ENCODE measurements around the gene POLR3C. TPM values are rescaled to one million over a fixed set of nuclear protein-coding genes. Genes with fewer than 3 reads are reported as not detected.

Gene POLR3C
- total and polyA plus RNA-seq, 2 of the 13 experiments (the other 11 are each of a cell fraction or from before 2014, with no cell fraction given) = 15.5 to 24.3 TPM

DNA sequence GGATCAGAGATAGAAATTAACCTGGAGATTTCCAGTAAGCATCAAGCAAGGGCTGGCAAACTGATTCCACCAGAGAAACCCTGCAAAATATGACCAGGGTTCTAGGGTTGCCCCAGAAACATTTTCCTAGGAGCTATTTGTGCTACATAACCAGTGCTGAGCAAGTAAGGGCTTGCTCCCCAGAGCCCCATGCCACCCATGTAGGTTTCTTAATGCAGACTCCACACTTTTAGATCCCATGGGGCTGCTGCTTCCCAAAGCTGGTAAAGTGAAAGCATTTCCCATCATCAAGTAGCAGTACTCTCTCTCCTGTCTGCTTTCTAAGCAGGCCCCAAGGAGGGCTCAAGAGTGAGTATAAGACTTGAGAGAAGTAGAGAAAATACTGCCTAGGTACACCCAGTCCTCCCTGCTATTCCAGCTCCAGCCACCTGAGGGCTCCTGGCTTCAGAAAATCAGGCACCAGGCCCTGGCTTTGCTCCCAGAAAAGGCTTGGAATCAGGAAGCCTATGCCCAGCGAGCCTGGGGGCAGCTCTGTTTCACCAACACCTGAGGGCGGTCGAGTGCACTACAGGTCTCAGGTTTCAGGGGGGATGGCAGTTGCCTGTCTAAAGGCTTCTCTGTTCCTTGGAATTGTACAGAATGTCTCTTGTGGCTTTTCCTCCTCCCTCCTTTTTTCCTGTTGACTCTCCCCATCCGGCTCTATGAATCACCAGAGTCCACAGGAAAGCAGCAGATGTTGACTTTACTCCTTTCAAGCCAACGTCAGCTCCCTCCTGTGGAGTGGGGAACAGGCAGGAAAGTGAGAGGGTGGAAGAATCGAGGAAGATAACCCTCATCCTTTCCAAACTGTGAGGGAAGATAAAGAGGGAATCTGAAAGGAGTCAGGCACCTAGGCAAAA lies 67.8 kb downstream of the POLR3C start (continued):
- TF ChIP-seq, protein P1, sequence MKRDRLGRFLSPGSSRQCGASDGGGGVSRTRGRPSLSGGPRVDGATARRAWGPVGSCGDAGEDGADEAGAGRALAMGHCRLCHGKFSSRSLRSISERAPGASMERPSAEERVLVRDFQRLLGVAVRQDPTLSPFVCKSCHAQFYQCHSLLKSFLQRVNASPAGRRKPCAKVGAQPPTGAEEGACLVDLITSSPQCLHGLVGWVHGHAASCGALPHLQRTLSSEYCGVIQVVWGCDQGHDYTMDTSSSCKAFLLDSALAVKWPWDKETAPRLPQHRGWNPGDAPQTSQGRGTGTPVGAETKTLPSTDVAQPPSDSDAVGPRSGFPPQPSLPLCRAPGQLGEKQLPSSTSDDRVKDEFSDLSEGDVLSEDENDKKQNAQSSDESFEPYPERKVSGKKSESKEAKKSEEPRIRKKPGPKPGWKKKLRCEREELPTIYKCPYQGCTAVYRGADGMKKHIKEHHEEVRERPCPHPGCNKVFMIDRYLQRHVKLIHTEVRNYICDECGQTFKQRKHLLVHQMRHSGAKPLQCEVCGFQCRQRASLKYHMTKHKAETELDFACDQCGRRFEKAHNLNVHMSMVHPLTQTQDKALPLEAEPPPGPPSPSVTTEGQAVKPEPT (CRISPR knock-in tag; IDR thresholded peaks at IDR 0.05; ENCODE audit: low read depth) = 0 out of 2 replicates have a peak, but pooled peaks have one; percentile 0
- TF ChIP-seq SIX1 (CRISPR knock-in tag; IDR thresholded peaks at IDR 0.05; ENCODE audit: borderline replicate concordance) = peak; percentile 99
- TF ChIP-seq EEA1 (CRISPR knock-in tag; IDR thresholded peaks at IDR 0.05; ENCODE audit: borderline replicate concordance) = no peak
- TF ChIP-seq TEAD3 (CRISPR knock-in tag; optimal IDR thresholded peaks at IDR 0.05; ENCODE audit: borderline replicate concordance) = peak; percentile 93
- TF ChIP-seq ZNF670 (CRISPR knock-in tag; IDR thresholded peaks at IDR 0.05; ENCODE audit: borderline replicate concordance) = 0 out of 2 replicates have a peak, but pooled peaks have one; percentile 67
- peak; percentile 59 for TF ChIP-seq ZNF12 (CRISPR knock-in tag; IDR thresholded peaks at IDR 0.05)
- TF ChIP-seq MTA1 (CRISPR knock-in tag; IDR thresholded peaks at IDR 0.05; ENCODE audit: borderline replicate concordance) = no peak
- TF ChIP-seq AKNA (CRISPR knock-in tag; IDR thresholded peaks at IDR 0.05; ENCODE audit: borderline replicate concordance) = no peak
- TF ChIP-seq PHF5A (CRISPR knock-in tag; IDR thresholded peaks at IDR 0.05; ENCODE audit: low read depth, unreplicated experiment) = peak; percentile 84
- TF ChIP-seq GATAD1 (CRISPR knock-in tag; IDR thresholded peaks at IDR 0.05) = peak; percentile 59; the same call in 1 of the 2 replicates
- 0 out of 2 replicates have a peak, but pooled peaks have one; percentile 74 for TF ChIP-seq HOXA5 (CRISPR knock-in tag; IDR thresholded peaks at IDR 0.05)
- TF ChIP-seq ZNF331 (CRISPR knock-in tag; IDR thresholded peaks at IDR 0.05) = peak; percentile 78
- no peak for TF ChIP-seq ZBTB37 (CRISPR knock-in tag; IDR thresholded peaks at IDR 0.05)
- TF ChIP-seq HMG20A (CRISPR knock-in tag; IDR thresholded peaks at IDR 0.05; ENCODE audit: borderline replicate concordance) = peak; percentile 76; the same call in 1 of the 2 replicates
- peak; percentile 15 for TF ChIP-seq ZNF18 (CRISPR knock-in tag; IDR thresholded peaks at IDR 0.05; ENCODE audit: insufficient replicate concordance)
- no peak for TF ChIP-seq ZNF430 (CRISPR knock-in tag; IDR thresholded peaks at IDR 0.05)
- peak; percentile 54; the same call in 1 of the 2 replicates for TF ChIP-seq FOXC1 (CRISPR knock-in tag; IDR thresholded peaks at IDR 0.05; ENCODE audit: borderline replicate concordance)
- peak; percentile 94 for TF ChIP-seq FOXA3 (CRISPR knock-in tag; IDR thresholded peaks at IDR 0.05)
- TF ChIP-seq NFKB2 (CRISPR knock-in tag; IDR thresholded peaks at IDR 0.05; ENCODE audit: borderline replicate concordance) = peak; percentile 66; the same call in 1 of the 2 replicates
